Activated CD4-positive, alpha-beta T cell treated with anti-CD3 and anti-CD28 coated beads, Interleukin-2, amount 50 U/mL, for 1 hour (primary cell): ENCODE results near the gene ADAMTSL5.
A peak's percentile ranks its signal among the peaks of the same experiment; 100 is the strongest.
"Not testable (repeated sequence)": the region's sequence is repeated elsewhere in the genome, so short reads cannot be mapped to it uniquely, and the experiment has no call there.

Experiments used
- DNase-seq: peaks from one replicate; pipeline ENCODE4 v3.0.0-alpha.2; 2020

Gene ADAMTSL5

GRCh38 chr19:1511318-1512317 lies 1.2 kb downstream of the ADAMTSL5 start:
- no peak for DNase-seq

- no peak for DNase-seq
Observed at GRCh38 chr19:1510807-1511206, 2.0 kb downstream of the ADAMTSL5 start.

GRCh38 chr19:1510442-1510806 lies 2.4 kb downstream of the ADAMTSL5 start:
- no peak for DNase-seq

GRCh38 chr19:1509602-1510441 lies 3.0 kb downstream of the ADAMTSL5 start:
- no peak for DNase-seq

- no peak for DNase-seq
Observed at GRCh38 chr19:1508507-1508856, 4.3 kb downstream of the ADAMTSL5 start.

GRCh38 chr19:1507763-1508506 lies 4.9 kb downstream of the ADAMTSL5 start:
- DNase-seq = peak; percentile 93

- DNase-seq = no peak
Observed at GRCh38 chr19:1507192-1507660, 5.6 kb downstream of the ADAMTSL5 start.

GRCh38 chr19:1505991-1506881 lies 6.6 kb downstream of the ADAMTSL5 start:
- no peak for DNase-seq

- no peak for DNase-seq
Observed at GRCh38 chr19:1505012-1505411, 7.8 kb downstream of the ADAMTSL5 start.

GRCh38 chr19:1503925-1504773 lies 8.7 kb downstream of the ADAMTSL5 start:
- no peak for DNase-seq

GRCh38 chr19:1503089-1503924 lies 9.5 kb downstream of the ADAMTSL5 start:
- peak; percentile 61 for DNase-seq

GRCh38 chr19:1502433-1503088 lies 10.3 kb downstream of the ADAMTSL5 start:
- no peak for DNase-seq

GRCh38 chr19:1501200-1501595 lies 11.6 kb downstream of the ADAMTSL5 start:
- no peak for DNase-seq

GRCh38 chr19:1499231-1499630 lies 13.6 kb downstream of the ADAMTSL5 start:
- DNase-seq = not testable (repeated sequence)

- DNase-seq = no peak
Observed at GRCh38 chr19:1497578-1498235, 15.1 kb downstream of the ADAMTSL5 start.

GRCh38 chr19:1496714-1497577 lies 15.9 kb downstream of the ADAMTSL5 start:
- DNase-seq = no peak

- no peak for DNase-seq
Observed at GRCh38 chr19:1495799-1496713, 16.8 kb downstream of the ADAMTSL5 start.
